NOMO-1 (cell line): ENCODE results near the gene KRTAP9-8.
"Not testable (repeated sequence)": the region's sequence is repeated elsewhere in the genome, so short reads cannot be mapped to it uniquely, and the experiment has no call there.

ENCODE experiments used
- DNase-seq, 2 experiments: peaks; one replicate each; lab custom pipeline; 2025; ENCODE audit not compliant: unreplicated experiment in 2 of 2; lab: John Stamatoyannopoulos, UW

The KRTAP9-8 gene

GRCh38 chr17:41237949-41238437 lies at the start of gene KRTAP9-8:
Gene KRTAP9-8 (plus strand): TSS chr17:41237999. CDS start chr17:41238052, 53 bp downstream.
- DNase-seq, result not testable (repeated sequence)

- not testable (repeated sequence) for DNase-seq
Observed at GRCh38 chr17:41189837-41190318, 47.9 kb upstream of the KRTAP9-8 start, which contains the start of gene KRTAP9-1. Gene KRTAP9-1 (plus strand): TSS chr17:41189887. CDS start chr17:41189887, 0 bp downstream.

- DNase-seq, result no peak
Observed at GRCh38 chr17:41190328-41190727, 47.5 kb upstream of the KRTAP9-8 start.

DNA sequence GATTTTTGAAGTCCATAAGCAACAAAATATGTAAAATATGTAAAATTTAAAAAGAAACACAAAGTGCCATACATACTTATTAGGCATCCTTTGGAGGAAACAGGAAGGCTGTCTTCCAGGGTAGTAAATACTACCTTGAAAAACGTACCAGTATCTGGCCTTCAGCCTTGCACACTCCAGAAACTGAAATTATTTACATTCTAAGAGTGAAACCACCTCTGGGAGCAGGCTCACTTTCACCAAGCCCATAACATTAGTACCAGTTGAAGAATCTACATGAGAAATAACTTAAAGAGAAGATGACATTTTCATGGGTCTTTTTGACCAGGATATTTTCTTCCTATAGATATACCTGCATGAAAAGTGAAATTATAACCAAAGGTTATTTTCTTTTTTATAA lies 41.7 kb upstream of the KRTAP9-8 start:
- DNase-seq, result no peak

DNA sequence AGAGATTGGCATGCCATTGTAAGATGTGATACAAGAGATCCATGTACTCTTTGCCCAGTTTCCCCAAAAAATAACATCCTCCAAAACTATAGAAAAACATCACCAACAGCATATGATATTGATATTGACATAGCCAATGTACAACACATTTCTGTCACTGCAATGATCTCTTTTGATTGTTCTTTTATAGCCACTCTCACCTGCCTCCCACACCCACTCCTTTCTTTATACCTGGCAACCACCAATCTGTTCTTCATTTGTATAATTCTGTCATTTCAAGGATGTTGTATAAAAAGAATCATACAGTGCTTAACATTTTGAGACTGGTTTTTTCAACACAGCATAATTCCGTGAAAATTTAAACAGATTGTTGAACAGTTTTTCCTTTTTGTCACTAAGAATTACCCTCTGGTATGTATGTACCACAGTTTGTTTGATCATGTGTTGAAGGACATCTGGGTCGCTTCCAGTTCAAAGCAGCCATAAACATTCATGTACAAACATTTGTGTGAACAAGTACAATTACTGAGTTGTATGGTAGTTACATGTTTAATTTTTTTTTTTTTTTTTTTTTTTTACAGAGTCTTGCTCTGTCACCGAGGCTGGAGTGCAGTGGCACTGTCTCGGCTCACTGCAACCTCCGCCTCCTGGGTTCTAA lies 38.2 kb upstream of the KRTAP9-8 start:
- no peak for DNase-seq

GRCh38 chr17:41211845-41212466 lies 25.8 kb upstream of the KRTAP9-8 start:
- no peak for DNase-seq

DNA sequence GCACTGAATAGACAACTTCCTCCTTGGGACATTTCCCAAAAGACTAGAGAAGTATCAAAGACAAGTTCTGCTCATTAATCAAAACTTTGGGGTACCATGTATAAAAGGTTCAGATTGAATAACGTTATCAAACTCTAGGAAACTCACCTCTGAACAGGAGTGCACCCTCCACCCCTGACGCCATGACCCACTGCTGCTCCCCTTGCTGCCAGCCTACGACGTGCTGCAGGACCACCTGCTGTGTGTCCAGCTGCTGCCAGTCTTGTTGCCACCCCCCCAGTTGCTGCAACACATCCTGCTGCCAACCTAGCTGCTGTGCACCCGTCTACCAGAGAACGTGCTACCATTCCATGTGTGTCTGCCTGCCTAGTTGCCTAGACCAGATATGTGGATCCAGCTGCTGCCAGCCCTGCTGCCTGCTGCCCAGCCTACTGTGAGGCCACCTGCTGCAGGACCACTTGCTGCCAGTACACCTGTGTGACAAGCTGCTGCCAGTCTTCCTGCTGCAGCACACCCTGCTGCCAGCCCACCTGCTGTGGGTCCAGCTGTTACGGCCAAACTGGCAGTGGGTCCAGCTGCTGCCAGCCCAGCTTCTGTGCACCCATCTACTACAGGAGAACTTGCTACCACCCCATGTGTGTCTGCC lies 25.2 kb upstream of the KRTAP9-8 start:
- no peak for DNase-seq

DNA sequence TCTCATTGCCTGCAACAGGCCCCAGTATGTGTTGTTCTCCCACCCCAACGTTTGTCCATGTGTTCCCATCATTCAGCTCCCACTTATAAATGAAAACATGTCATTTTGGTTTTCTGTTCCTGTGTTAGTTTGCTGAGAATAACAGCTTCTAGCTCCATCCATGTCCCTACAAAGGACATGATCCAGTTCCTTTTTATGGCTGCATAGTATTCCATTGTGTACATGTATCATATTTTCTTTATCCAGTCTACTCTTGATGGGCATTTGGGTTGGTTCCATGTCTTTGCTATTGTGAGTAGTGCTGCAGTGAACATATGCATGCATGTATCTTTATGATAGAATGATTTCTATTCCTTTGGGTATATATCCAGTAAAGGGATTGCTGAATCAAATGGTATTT lies 22.1 kb upstream of the KRTAP9-8 start:
- no peak for DNase-seq

DNA sequence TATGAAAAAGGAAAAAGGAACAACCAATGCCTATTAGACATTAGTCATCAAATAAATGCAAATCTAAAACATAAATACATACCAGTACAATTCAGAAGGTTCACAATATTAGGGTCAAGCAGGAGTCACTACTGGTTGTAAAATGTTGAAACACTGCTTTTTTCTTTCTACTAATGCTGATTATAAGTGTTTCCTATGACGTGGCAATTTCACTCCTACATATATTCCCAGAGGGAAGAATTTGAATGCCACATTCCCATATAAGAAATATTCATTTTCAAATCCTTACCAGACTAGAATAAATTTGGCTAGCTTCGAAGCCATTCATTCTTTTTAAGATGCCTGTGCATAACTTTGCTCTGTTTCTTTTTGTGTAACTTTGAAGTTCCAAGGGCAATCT lies 14.0 kb upstream of the KRTAP9-8 start:
- no peak for DNase-seq

- no peak for DNase-seq
Observed at GRCh38 chr17:41226051-41226450, 11.7 kb upstream of the KRTAP9-8 start.

- DNase-seq, result not testable (repeated sequence)
Observed at GRCh38 chr17:41226598-41227095, 11.2 kb upstream of the KRTAP9-8 start, which contains the start of gene KRTAP9-2. Gene KRTAP9-2 (plus strand): TSS chr17:41226648. CDS start chr17:41226655, 7 bp downstream.

DNA sequence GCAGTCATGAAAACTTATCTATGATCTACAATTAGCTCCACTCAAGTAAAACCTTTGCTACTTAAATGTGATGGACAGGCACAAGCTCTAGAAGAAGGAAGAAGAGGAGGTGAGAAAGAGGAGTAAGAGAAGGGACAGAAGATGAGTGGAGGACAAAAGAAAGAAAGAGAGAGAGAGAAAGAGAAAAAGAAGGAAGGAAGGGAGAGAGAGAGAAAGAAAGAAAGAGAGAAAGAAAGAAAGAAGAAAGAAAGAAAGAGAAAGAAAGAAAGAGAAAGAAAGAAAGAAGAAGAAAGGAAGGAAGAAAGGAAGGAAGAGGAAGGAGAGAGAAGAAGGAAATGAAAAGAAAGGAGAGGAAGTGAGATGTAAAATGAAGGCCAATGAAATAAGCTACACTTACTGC lies 7.7 kb upstream of the KRTAP9-8 start:
- no peak for DNase-seq

GRCh38 chr17:41231731-41232130 lies 6.1 kb upstream of the KRTAP9-8 start:
- no peak for DNase-seq

- not testable (repeated sequence) for DNase-seq
Observed at GRCh38 chr17:41232399-41233105, 5.2 kb upstream of the KRTAP9-8 start, which contains the start of gene KRTAP9-3. Gene KRTAP9-3 (plus strand): TSS chr17:41232449. CDS start chr17:41232502, 53 bp downstream.

- not testable (repeated sequence) for DNase-seq
Observed at GRCh38 chr17:41237116-41237515, 683 bp upstream of the KRTAP9-8 start.

DNA sequence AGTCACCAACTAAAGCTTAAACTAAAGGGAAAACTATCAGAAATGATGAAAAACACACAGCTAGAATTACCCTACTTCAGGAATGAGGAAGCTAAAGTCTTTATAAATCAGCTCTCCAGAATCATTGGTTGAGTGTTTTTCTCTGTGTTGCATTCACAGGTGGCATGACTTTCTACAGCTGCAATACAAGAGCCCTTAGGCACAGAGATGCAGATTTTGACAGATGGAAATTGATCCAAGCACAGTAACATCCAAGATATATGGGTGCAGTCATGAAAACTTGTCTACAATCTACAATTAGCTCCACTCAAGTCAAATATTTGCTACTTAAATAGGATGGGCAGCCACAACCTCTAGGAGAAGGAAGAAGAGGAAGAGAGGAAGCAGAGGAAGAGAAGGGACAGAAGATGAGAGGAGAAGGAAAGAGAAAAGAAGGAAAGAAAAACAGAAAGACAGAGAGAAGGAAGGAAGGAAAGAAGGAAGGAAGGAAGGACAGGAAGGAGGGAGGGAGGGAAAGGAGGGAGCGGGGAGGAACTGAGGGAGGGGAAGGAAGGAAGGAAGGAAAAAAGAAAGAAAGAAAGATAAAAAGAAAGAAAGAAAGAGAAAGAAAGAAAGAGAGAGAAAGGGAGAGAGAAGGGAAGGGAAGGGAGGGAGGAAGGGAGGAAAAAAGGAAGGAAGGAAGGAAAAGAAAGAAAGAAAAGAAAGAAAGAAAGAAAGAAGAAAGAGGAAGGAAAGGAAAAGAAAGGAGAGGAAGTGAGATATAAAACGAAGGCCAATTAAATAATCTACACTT lies 9.4 kb downstream of the KRTAP9-8 start:
- DNase-seq, result not testable (repeated sequence)

DNA sequence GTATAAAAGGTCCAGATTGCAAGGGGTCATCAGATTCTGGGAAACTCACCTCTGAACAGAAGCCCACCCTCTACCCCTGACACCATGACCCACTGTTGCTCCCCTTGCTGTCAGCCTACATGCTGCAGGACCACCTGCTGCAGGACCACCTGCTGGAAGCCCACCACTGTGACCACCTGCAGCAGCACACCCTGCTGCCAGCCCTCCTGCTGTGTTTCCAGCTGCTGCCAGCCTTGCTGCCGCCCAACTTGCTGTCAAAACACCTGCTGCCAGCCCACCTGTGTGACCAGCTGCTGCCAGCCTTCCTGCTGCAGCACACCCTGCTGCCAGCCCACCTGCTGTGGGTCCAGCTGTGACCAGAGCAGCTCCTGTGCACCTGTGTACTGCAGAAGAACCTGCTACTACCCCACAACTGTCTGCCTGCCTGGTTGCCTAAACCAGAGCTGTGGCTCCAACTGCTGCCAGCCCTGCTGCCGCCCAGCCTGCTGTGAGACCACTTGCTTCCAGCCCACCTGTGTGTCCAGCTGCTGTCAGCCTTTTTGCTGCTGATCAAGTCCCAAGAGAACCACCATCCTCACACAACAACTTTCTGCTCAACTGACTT lies 11.9 kb downstream of the KRTAP9-8 start, which contains the start of gene KRTAP9-4:
KRTAP9-4 (plus strand) TSS at position 51 of the 604 bp plus-strand sequence; CDS start at position 85, 34 bp downstream.
- DNase-seq, result not testable (repeated sequence)

DNA sequence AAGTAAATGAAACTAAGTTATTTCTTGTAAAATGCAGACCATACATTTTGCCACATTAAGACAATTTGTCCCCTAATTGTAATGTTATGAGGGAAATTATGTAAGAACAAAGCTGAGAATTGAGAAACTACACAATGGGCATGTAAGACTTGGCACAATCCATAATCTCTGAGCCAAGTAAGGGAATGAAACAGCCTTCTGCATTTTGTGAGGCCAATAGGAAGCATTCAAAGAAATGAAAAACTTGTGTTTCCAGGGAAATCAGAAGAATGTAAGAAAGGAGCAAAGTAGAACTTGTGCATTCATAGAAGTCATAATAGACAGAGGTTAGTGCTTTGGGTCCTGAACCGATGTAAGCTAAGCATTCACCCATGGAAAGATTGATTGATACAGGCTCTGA lies 13.5 kb downstream of the KRTAP9-8 start:
- no peak for DNase-seq

- no peak for DNase-seq
Observed at GRCh38 chr17:41254861-41255260, 17.1 kb downstream of the KRTAP9-8 start.
